GM12878 (cell line): ENCODE data around the gene DMRTB1. TPM values are rescaled to one million over a fixed set of nuclear protein-coding genes. Genes with fewer than 3 reads are reported as not detected.
A peak's percentile ranks its signal among the peaks of the same experiment; 100 is the strongest.

Source experiments
- ASH2L ChIP-seq: fragments of 300-600, 200-600 bp; sonication (generic); IDR thresholded peaks from 2 replicates; pipeline ENCODE4 v1.6.1; 2017; ENCODE audit warnings: low read depth, mild to moderate bottlenecking, borderline replicate concordance
- BCL11A ChIP-seq: IDR thresholded peaks from 2 replicates; pipeline ENCODE4 v1.6.1; 2011; ENCODE audit warnings: low read depth, low read length
- BRCA1 ChIP-seq: IDR thresholded peaks from 2 replicates; pipeline ENCODE4 v1.6.1; 2011; ENCODE audit warnings: low read depth, low read length, improper control_type of control experiment
- HDGF ChIP-seq: fragments of 450-650 bp; IDR thresholded peaks from 2 replicates; pipeline ENCODE4 v1.6.1; 2016; ENCODE audit warnings: antibody characterized with exemption
- NR2C1 ChIP-seq: fragments of 450-650 bp; IDR thresholded peaks from 2 replicates; pipeline ENCODE4 v1.6.1; 2017; ENCODE audit warnings: antibody characterized with exemption, mild to moderate bottlenecking, moderate library complexity
- PAX5 ChIP-seq: IDR thresholded peaks from 2 replicates; pipeline ENCODE4 v1.6.1; 2011; ENCODE audit warnings: low read depth, low read length, borderline replicate concordance
- RAD51 ChIP-seq: fragments of 450-650 bp; IDR thresholded peaks from 2 replicates; pipeline ENCODE4 v1.6.1; 2016; ENCODE audit warnings: moderate library complexity, mild to moderate bottlenecking, inconsistent platforms
- polyA plus RNA-seq, 11 experiments: library from polyadenylated mRNA; depleted of rRNA in 4 of 11; unstranded in 6 of 11; stranded (reverse) in 5 of 11; fragments of >200 nt; fragmentation: Nextera tagmentation in 4 of 11; fragmentation: Illumina TruSeq in 1 of 11; extraction: Ambion mirVana in 4 of 11; extraction: Trizol in 1 of 11; gene quantifications; 1 replicate in 1 of 11; 2 replicates in 10 of 11; pipeline versions ENCODE4 v1.2.1 to v1.2.3, GENCODE V29; 2011 to 2016; ENCODE audit warnings: inconsistent platforms in 2 of 11, missing spikeins in 2 of 11, low read depth in 1 of 11
- total RNA-seq, 4 experiments: library from RNA; depleted of rRNA in 3 of 4; stranded (reverse); fragments of >200 nt in 3 of 4; fragmentation: Illumina TruSeq in 1 of 4; extraction: Trizol in 1 of 4; gene quantifications; 2 replicates each; pipeline versions ENCODE4 v1.2.1 to v1.2.3, GENCODE V29; 2013 to 2021
- TF ChIP-seq, protein P1 (sequence below): fragments of 450-650 bp; IDR thresholded peaks from 2 replicates; pipeline ENCODE4 v1.6.1; 2016; ENCODE audit warnings: mild to moderate bottlenecking, moderate library complexity, borderline replicate concordance
- TF ChIP-seq, protein P2 (sequence below), 3 experiments: IDR thresholded peaks in 2 of 3; conservative IDR thresholded peaks in 1 of 3; 2 replicates each; pipeline ENCODE4 v1.5.1; 2011; ENCODE audit warnings: low read depth in 3 of 3, low read length in 3 of 3, mild to moderate bottlenecking in 3 of 3, control low read depth in 2 of 3, moderate library complexity in 2 of 3, inconsistent platforms in 1 of 3, mixed read lengths in 1 of 3; ENCODE audit not compliant: control insufficient read depth in 2 of 3, insufficient read depth in 1 of 3; ENCODE audit errors: extremely low read depth in 1 of 3
- TF ChIP-seq, protein P3 (sequence below): fragments of 450-650 bp; IDR thresholded peaks from 2 replicates; pipeline ENCODE4 v1.6.1; 2017; ENCODE audit warnings: low read depth, mild to moderate bottlenecking, moderate library complexity
- TF ChIP-seq, protein P4 (sequence below): fragments of 450-650 bp; formaldehyde crosslinking; IDR thresholded peaks from 2 replicates; pipeline ENCODE4 v1.4.0; 2022; ENCODE audit warnings: mild to moderate bottlenecking, moderate library complexity
- TF ChIP-seq, protein P5 (sequence below): fragments of 450-650 bp; IDR thresholded peaks from 2 replicates; pipeline ENCODE4 v1.6.1; 2017; ENCODE audit warnings: mild to moderate bottlenecking, low read depth, inconsistent platforms; ENCODE audit not compliant: poor library complexity, severe bottlenecking
- TF ChIP-seq, protein P6 (sequence below): IDR thresholded peaks from 2 replicates; pipeline ENCODE4 v1.6.1; 2012; ENCODE audit warnings: low read length, inconsistent platforms

Gene DMRTB1
- total and polyA plus RNA-seq, 10 of the 15 experiments (the other 5 are each of a cell fraction or from before 2014, with no cell fraction given): not detected

DNA sequence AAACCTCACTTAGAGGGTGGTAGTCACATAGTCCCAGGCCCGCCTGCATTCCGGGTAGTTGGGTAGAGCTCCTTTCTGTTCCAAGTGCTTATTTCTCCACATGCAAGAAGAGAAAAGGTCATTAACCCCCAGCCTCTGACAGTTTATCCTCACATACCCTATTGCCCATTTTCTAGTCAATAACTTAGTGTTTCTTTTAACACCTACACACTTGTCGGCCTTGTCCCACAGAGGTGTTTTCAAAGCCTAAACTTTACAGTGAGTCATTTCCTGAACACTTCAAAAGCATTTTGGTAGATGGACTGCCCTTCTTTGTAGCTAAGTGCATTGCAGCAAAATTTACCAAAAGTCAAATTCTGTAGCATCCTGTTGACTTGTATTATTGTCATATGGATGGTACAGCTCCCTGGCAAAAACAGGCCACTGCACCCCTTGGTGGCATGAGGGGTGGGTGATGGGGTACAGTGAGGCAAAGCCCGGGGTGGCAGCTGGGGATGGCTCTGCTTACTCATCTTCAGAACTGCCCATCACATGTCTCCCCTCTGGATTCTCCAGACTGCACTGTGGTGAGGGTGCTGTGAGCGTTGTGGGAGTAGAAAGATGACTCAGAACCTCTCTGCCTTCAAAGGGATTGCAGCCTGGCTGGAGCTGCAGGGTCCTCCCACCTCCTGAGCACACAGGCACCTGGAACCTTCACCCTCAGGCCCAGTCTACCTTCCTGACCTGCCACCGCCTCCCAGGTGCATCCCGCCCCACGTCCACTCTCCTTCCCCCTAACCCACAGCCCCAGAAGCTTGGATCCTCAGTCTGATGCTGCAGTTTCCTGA lies 45.8 kb upstream of the DMRTB1 start (continued):
- TF ChIP-seq, protein P1, sequence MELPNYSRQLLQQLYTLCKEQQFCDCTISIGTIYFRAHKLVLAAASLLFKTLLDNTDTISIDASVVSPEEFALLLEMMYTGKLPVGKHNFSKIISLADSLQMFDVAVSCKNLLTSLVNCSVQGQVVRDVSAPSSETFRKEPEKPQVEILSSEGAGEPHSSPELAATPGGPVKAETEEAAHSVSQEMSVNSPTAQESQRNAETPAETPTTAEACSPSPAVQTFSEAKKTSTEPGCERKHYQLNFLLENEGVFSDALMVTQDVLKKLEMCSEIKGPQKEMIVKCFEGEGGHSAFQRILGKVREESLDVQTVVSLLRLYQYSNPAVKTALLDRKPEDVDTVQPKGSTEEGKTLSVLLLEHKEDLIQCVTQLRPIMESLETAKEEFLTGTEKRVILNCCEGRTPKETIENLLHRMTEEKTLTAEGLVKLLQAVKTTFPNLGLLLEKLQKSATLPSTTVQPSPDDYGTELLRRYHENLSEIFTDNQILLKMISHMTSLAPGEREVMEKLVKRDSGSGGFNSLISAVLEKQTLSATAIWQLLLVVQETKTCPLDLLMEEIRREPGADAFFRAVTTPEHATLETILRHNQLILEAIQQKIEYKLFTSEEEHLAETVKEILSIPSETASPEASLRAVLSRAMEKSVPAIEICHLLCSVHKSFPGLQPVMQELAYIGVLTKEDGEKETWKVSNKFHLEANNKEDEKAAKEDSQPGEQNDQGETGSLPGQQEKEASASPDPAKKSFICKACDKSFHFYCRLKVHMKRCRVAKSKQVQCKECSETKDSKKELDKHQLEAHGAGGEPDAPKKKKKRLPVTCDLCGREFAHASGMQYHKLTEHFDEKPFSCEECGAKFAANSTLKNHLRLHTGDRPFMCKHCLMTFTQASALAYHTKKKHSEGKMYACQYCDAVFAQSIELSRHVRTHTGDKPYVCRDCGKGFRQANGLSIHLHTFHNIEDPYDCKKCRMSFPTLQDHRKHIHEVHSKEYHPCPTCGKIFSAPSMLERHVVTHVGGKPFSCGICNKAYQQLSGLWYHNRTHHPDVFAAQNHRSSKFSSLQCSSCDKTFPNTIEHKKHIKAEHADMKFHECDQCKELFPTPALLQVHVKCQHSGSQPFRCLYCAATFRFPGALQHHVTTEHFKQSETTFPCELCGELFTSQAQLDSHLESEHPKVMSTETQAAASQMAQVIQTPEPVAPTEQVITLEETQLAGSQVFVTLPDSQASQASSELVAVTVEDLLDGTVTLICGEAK: no peak
- TF ChIP-seq PAX5: peak; percentile 78; the same call in 1 of the 2 replicates
- TF ChIP-seq ASH2L: no peak
- TF ChIP-seq BRCA1: no peak
- TF ChIP-seq BCL11A: peak; percentile 61; the same call in 1 of the 2 replicates
- no peak for TF ChIP-seq RAD51
- TF ChIP-seq, protein P2, sequence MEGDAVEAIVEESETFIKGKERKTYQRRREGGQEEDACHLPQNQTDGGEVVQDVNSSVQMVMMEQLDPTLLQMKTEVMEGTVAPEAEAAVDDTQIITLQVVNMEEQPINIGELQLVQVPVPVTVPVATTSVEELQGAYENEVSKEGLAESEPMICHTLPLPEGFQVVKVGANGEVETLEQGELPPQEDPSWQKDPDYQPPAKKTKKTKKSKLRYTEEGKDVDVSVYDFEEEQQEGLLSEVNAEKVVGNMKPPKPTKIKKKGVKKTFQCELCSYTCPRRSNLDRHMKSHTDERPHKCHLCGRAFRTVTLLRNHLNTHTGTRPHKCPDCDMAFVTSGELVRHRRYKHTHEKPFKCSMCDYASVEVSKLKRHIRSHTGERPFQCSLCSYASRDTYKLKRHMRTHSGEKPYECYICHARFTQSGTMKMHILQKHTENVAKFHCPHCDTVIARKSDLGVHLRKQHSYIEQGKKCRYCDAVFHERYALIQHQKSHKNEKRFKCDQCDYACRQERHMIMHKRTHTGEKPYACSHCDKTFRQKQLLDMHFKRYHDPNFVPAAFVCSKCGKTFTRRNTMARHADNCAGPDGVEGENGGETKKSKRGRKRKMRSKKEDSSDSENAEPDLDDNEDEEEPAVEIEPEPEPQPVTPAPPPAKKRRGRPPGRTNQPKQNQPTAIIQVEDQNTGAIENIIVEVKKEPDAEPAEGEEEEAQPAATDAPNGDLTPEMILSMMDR (IDR thresholded peaks at IDR 0.05 in 2 of 3, conservative IDR thresholded peaks at IDR 0.05 in 1 of 3; ENCODE audit: control insufficient read depth in 2 of 3, extremely low read depth in 1 of 3, insufficient read depth in 1 of 3, low read depth in 3 of 3, low read length in 3 of 3): no peak
- TF ChIP-seq, protein P3, sequence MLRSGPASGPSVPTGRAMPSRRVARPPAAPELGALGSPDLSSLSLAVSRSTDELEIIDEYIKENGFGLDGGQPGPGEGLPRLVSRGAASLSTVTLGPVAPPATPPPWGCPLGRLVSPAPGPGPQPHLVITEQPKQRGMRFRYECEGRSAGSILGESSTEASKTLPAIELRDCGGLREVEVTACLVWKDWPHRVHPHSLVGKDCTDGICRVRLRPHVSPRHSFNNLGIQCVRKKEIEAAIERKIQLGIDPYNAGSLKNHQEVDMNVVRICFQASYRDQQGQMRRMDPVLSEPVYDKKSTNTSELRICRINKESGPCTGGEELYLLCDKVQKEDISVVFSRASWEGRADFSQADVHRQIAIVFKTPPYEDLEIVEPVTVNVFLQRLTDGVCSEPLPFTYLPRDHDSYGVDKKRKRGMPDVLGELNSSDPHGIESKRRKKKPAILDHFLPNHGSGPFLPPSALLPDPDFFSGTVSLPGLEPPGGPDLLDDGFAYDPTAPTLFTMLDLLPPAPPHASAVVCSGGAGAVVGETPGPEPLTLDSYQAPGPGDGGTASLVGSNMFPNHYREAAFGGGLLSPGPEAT: peak; percentile 83
- TF ChIP-seq, protein P4, sequence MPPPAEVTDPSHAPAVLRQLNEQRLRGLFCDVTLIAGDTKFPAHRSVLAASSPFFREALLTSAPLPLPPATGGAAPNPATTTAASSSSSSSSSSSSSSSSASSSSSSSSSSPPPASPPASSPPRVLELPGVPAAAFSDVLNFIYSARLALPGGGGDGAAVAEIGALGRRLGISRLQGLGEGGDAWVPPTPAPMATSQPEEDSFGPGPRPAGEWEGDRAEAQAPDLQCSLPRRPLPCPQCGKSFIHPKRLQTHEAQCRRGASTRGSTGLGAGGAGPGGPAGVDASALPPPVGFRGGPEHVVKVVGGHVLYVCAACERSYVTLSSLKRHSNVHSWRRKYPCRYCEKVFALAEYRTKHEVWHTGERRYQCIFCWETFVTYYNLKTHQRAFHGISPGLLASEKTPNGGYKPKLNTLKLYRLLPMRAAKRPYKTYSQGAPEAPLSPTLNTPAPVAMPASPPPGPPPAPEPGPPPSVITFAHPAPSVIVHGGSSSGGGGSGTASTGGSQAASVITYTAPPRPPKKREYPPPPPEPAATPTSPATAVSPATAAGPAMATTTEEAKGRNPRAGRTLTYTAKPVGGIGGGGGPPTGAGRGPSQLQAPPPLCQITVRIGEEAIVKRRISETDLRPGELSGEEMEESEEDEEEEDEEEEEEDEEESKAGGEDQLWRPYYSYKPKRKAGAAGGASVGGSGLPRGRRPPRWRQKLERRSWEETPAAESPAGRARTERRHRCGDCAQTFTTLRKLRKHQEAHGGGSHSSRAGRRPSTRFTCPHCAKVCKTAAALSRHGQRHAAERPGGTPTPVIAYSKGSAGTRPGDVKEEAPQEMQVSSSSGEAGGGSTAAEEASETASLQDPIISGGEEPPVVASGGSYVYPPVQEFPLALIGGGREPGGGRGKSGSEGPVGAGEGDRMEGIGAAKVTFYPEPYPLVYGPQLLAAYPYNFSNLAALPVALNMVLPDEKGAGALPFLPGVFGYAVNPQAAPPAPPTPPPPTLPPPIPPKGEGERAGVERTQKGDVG (CRISPR knock-in tag): no peak
- TF ChIP-seq, protein P5, sequence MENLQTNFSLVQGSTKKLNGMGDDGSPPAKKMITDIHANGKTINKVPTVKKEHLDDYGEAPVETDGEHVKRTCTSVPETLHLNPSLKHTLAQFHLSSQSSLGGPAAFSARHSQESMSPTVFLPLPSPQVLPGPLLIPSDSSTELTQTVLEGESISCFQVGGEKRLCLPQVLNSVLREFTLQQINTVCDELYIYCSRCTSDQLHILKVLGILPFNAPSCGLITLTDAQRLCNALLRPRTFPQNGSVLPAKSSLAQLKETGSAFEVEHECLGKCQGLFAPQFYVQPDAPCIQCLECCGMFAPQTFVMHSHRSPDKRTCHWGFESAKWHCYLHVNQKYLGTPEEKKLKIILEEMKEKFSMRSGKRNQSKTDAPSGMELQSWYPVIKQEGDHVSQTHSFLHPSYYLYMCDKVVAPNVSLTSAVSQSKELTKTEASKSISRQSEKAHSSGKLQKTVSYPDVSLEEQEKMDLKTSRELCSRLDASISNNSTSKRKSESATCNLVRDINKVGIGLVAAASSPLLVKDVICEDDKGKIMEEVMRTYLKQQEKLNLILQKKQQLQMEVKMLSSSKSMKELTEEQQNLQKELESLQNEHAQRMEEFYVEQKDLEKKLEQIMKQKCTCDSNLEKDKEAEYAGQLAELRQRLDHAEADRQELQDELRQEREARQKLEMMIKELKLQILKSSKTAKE: no peak
- no peak for TF ChIP-seq NR2C1
- TF ChIP-seq HDGF: peak; percentile 93
- TF ChIP-seq, protein P6, sequence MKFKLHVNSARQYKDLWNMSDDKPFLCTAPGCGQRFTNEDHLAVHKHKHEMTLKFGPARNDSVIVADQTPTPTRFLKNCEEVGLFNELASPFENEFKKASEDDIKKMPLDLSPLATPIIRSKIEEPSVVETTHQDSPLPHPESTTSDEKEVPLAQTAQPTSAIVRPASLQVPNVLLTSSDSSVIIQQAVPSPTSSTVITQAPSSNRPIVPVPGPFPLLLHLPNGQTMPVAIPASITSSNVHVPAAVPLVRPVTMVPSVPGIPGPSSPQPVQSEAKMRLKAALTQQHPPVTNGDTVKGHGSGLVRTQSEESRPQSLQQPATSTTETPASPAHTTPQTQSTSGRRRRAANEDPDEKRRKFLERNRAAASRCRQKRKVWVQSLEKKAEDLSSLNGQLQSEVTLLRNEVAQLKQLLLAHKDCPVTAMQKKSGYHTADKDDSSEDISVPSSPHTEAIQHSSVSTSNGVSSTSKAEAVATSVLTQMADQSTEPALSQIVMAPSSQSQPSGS: peak; percentile 75; the same call in 1 of the 2 replicates
